Measurements from ENCODE around the gene ABI3BP.

DNA sequence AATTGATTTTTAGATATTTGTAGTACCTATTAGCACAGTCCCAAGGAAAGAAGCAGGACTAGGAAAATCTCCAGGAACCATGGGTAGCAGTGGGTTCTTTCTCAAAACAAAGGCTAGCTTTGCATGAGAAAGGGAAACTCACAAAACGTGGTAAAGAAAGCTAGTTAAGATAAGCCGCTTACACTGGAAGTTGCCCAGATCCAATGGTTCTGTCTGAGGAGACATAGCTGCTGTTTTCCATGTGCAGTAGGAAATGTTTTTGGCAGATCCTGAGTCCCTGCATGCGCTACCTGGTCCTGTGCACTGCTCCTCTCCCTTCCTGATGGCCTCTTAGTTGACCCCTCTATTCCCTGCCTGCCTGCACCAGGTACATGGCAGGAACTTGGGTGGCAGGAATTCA, 223.5 kb downstream of the ABI3BP start:
- TF ChIP-seq, protein P1, sequence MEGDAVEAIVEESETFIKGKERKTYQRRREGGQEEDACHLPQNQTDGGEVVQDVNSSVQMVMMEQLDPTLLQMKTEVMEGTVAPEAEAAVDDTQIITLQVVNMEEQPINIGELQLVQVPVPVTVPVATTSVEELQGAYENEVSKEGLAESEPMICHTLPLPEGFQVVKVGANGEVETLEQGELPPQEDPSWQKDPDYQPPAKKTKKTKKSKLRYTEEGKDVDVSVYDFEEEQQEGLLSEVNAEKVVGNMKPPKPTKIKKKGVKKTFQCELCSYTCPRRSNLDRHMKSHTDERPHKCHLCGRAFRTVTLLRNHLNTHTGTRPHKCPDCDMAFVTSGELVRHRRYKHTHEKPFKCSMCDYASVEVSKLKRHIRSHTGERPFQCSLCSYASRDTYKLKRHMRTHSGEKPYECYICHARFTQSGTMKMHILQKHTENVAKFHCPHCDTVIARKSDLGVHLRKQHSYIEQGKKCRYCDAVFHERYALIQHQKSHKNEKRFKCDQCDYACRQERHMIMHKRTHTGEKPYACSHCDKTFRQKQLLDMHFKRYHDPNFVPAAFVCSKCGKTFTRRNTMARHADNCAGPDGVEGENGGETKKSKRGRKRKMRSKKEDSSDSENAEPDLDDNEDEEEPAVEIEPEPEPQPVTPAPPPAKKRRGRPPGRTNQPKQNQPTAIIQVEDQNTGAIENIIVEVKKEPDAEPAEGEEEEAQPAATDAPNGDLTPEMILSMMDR (conservative IDR thresholded peaks at IDR 0.05), result no peak
- TF ChIP-seq ZFX (IDR thresholded peaks at IDR 0.05), result no peak
